Calu3 (cell line): ENCODE measurements around the gene GRP. TPM values are rescaled to one million over a fixed set of nuclear protein-coding genes. Genes with fewer than 3 reads are reported as not detected.

Source experiments
- BruUV-seq: library from RNA; stranded (reverse); fragments of 400-500 nt; replicated peaks from 2 replicates; lab custom pipeline; 2021; lab: Mats Ljungman, UMichigan
- CTCF ChIA-PET: fragments of 300-600 bp; sonication (Branson Sonifier 250); formaldehyde crosslinking; loops from one replicate; lab custom pipeline; 2022; ENCODE audit warnings: antibody characterized with exemption; lab: Charles Lee
- DNase-seq: peaks from one replicate; pipeline ENCODE4 v3.0.0; 2022
- H3K27ac Mint-ChIP-seq: one replicate; pipeline ENCODE4 v1.8.0; 2022; ENCODE audit warnings: mixed read lengths; ENCODE audit not compliant: unreplicated experiment
- H3K27me3 Mint-ChIP-seq: one replicate; pipeline ENCODE4 v1.8.0; 2022; ENCODE audit warnings: mixed read lengths; ENCODE audit not compliant: unreplicated experiment
- H3K36me3 Mint-ChIP-seq: one replicate; pipeline ENCODE4 v1.8.0; 2022; ENCODE audit warnings: mild to moderate bottlenecking, moderate library complexity, mixed read lengths; ENCODE audit not compliant: insufficient read depth, unreplicated experiment
- H3K4me1 Mint-ChIP-seq: one replicate; pipeline ENCODE4 v1.8.0; 2022; ENCODE audit warnings: mild to moderate bottlenecking, low read depth, mixed read lengths; ENCODE audit not compliant: unreplicated experiment
- H3K4me3 Mint-ChIP-seq: one replicate; pipeline ENCODE4 v1.8.0; 2022; ENCODE audit warnings: mild to moderate bottlenecking, low read depth, moderate library complexity, mixed read lengths; ENCODE audit not compliant: unreplicated experiment
- H3K9me3 Mint-ChIP-seq: one replicate; pipeline ENCODE4 v1.8.0; 2022; ENCODE audit warnings: low read depth, mixed read lengths; ENCODE audit not compliant: unreplicated experiment
- CTCF ChIP-seq: fragments of 200-600 bp; IDR thresholded peaks from one replicate; pipeline ENCODE4 v1.8.0; 2022; ENCODE audit warnings: antibody characterized with exemption; ENCODE audit not compliant: unreplicated experiment
- intact Hi-C: fragments of 100-400 bp; cut with micrococcal nuclease; formaldehyde crosslinking; loops from one replicate; pipeline ENCODE4 v1.10.0; 2022; ENCODE audit not compliant: unreplicated experiment
- total RNA-seq: library from RNA; stranded (reverse); gene quantifications from 2 replicates; pipeline ENCODE4 v1.2.3, GENCODE V29; 2022

Gene GRP
- total RNA-seq, 1 experiment from 2014 or later: not detected

- no TSS peak for BruUV-seq
- H3K4me3 Mint-ChIP-seq: no peak overlapping the region
- TF ChIP-seq CTCF: no peak
- no peak for DNase-seq
- CTCF ChIA-PET: no interaction called here
- H3K4me1 Mint-ChIP-seq: no peaks in the 10 kb centered on the region
- H3K36me3 Mint-ChIP-seq: no peaks in the 10 kb centered on the region
- no peak overlapping the region for H3K27ac Mint-ChIP-seq
- intact Hi-C loops: no loop called here
- peaks cover 72% of the 10 kb centered on the region for H3K27me3 Mint-ChIP-seq
- H3K9me3 Mint-ChIP-seq: no peaks in the 10 kb centered on the region
Measured at GRCh38 chr18:59231877-59232276, 11.9 kb downstream of the GRP start.

GRCh38 chr18:59232309-59233016, 12.5 kb downstream of the GRP start:
- CTCF ChIA-PET: no interaction called here
- no TSS peak for BruUV-seq
- H3K27me3 Mint-ChIP-seq: peaks cover 71% of the 10 kb centered on the region
- no peak for TF ChIP-seq CTCF
- H3K4me1 Mint-ChIP-seq: no peaks in the 10 kb centered on the region
- no peak overlapping the region for H3K4me3 Mint-ChIP-seq
- intact Hi-C loops: no loop called here
- no peaks in the 10 kb centered on the region for H3K36me3 Mint-ChIP-seq
- H3K27ac Mint-ChIP-seq: no peak overlapping the region
- no peak for DNase-seq
- H3K9me3 Mint-ChIP-seq: no peaks in the 10 kb centered on the region

- Mint-ChIP-seq H3K27ac (no peak overlapping the region), H3K4me3 (no peak overlapping the region), H3K36me3 (no peaks in the 10 kb centered on the region), H3K9me3 (no peaks in the 10 kb centered on the region), H3K4me1 (no peaks in the 10 kb centered on the region), H3K27me3 (peaks cover 67% of the 10 kb centered on the region)
- CTCF ChIA-PET: no interaction called here
- no TSS peak for BruUV-seq
- intact Hi-C loops: no loop called here
- DNase-seq: no peak
- no peak for TF ChIP-seq CTCF
Measured at GRCh38 chr18:59233017-59233410, 13.1 kb downstream of the GRP start.

- DNase-seq: no peak
- H3K36me3 Mint-ChIP-seq: no peaks in the 10 kb centered on the region
- no peak for TF ChIP-seq CTCF
- CTCF ChIA-PET: interaction anchor here (0.6 to 0.9 kb wide), 2 partner anchors 11 to 29 kb away, joined by 3 to 6 read pairs; no protein-coding TSS in a partner anchor
- BruUV-seq: no TSS peak
- intact Hi-C loops: no loop called here
- no peak overlapping the region for H3K4me3 Mint-ChIP-seq
- no peak overlapping the region for H3K27ac Mint-ChIP-seq
- peaks cover 59% of the 10 kb centered on the region for H3K27me3 Mint-ChIP-seq
- H3K4me1 Mint-ChIP-seq: no peaks in the 10 kb centered on the region
- H3K9me3 Mint-ChIP-seq: no peaks in the 10 kb centered on the region
Measured at GRCh38 chr18:59238385-59238784, 18.4 kb downstream of the GRP start.
